ENCODE results near the gene VAC14.

Gene VAC14

DNA sequence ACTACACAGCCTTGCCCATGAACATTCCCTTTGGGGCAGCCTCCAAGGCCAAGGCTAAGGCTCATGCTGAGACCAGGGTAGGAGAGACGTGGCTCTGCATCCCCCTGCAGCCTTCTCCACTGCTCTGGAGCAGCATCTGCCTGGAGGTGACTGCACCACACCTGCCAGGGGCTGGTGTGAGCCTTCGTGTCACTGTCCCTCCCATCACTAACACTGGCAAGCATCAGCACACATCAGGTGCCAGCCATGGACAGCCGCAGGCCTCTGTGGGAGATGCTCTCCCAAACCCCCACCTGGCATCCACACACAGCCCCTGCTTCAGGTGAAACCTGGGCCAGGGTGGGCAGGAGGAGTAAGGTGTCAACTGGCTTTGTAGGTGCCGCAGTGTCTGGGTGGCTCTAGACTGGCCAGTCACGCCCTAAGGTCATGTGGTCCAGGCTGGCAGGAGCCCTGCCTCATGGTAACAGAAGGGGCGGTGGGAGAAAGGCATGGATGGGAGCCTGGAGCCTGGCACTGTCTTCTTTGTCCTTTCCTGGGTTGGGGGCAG lies 97.0 kb downstream of the VAC14 start:
- H3K4me1 ChIP-seq (ENCODE audit: insufficient read depth, insufficient read length): peaks cover 52% of the 10 kb centered on the region
- H3K4me3 ChIP-seq (ENCODE audit: insufficient read length, low read depth): no peak overlapping the region
- no peaks in the 10 kb centered on the region for H3K9me3 ChIP-seq (ENCODE audit: insufficient read depth, low read length)
- H3K27me3 ChIP-seq (ENCODE audit: insufficient read depth, insufficient read length): no peaks in the 10 kb centered on the region
- DNase-seq (ENCODE audit: low read depth, low spot score): no peak
- peak overlapping the region; percentile 16 for H3K9ac ChIP-seq (ENCODE audit: insufficient read length, low read depth)
- H3K36me3 ChIP-seq (ENCODE audit: insufficient read depth, insufficient read length, low read length): peaks cover 19% of the 10 kb centered on the region
- TF ChIP-seq SUZ12 (IDR thresholded peaks at IDR 0.05; ENCODE audit: extremely low read depth, insufficient read depth, insufficient read length) (no peak), YY1 (IDR thresholded peaks at IDR 0.05; ENCODE audit: insufficient read depth, insufficient read length) (no peak), ZNF274 (IDR thresholded peaks at IDR 0.05; ENCODE audit: low read depth, low read length) (no peak)

DNA sequence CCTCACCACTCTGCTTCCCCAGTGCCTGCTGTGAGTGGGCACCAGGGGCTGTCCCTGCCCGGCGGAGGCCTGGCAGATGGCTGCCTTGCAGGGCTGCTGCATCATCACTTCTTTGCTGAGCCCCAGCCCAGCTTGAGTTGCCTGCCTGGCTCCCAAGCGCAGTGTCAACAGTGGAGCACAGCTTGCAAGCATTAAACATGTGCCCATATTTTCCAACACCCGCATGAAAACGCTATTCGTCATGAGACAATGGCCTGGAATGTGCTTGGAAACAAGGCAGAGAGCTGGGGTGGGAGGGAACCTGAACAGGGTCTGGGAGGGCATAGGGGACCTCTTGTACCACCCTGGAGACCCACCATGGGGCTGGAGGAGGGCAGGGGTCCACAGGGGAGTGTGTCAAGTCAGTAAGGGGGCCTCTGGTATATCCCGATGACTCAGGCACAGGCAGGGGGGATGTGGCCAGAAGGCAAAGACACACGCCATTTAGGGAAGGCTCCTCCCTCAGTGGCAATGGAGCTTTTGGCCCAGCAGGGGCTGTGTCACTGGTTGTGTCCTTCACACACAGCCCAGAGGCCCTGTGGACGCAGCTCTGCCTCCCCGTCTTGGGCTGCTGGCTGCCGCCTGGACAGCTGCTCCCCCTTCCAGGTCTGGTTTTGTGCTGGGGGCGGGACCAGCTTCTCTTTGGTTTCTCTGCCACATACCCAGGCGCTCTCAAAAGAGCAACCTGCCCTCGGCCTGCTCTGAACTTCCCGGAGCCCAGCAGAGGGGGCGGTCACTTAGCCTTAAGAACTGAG lies 97.7 kb downstream of the VAC14 start:
- no peaks in the 10 kb centered on the region for H3K9me3 ChIP-seq (ENCODE audit: insufficient read depth, low read length)
- peaks cover 51% of the 10 kb centered on the region for H3K4me1 ChIP-seq (ENCODE audit: insufficient read depth, insufficient read length)
- no peak for TF ChIP-seq ZNF274 (IDR thresholded peaks at IDR 0.05; ENCODE audit: low read depth, low read length)
- TF ChIP-seq SUZ12 (IDR thresholded peaks at IDR 0.05; ENCODE audit: extremely low read depth, insufficient read depth, insufficient read length): no peak
- TF ChIP-seq YY1 (IDR thresholded peaks at IDR 0.05; ENCODE audit: insufficient read depth, insufficient read length): no peak
- peak; percentile 61 for DNase-seq (ENCODE audit: low read depth, low spot score)
- no peak overlapping the region for H3K4me3 ChIP-seq (ENCODE audit: insufficient read length, low read depth)
- H3K9ac ChIP-seq (ENCODE audit: insufficient read length, low read depth): no peak overlapping the region
- H3K27me3 ChIP-seq (ENCODE audit: insufficient read depth, insufficient read length): no peaks in the 10 kb centered on the region
- peaks cover 18% of the 10 kb centered on the region for H3K36me3 ChIP-seq (ENCODE audit: insufficient read depth, insufficient read length, low read length)

DNA sequence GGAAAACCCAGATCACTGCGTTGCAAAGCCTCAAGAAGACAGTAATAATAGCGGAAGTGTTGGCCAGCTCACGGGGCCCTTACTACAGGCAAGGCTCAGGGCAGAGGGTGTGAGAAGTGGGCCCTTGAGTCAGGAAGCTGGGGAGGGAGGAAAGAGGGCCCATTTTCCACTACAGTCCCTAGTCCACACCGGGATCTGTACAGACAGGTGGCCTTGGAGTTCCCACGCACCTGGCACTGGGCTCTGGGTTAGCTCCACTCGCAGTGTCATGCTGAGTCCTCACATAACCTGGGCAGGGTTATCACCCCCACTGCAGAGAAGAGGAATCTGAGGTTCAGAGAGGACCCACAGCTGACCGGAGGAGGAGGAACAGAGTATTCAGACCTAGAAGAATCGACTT lies 98.3 kb downstream of the VAC14 start:
- Histone ChIP-seq H3K4me3 (ENCODE audit: insufficient read length, low read depth) (no peak overlapping the region), H3K9me3 (ENCODE audit: insufficient read depth, low read length) (no peaks in the 10 kb centered on the region), H3K36me3 (ENCODE audit: insufficient read depth, insufficient read length, low read length) (peaks cover 14% of the 10 kb centered on the region), H3K27me3 (ENCODE audit: insufficient read depth, insufficient read length) (no peaks in the 10 kb centered on the region), H3K9ac (ENCODE audit: insufficient read length, low read depth) (no peak overlapping the region), H3K4me1 (ENCODE audit: insufficient read depth, insufficient read length) (peaks cover 57% of the 10 kb centered on the region)
- TF ChIP-seq ZNF274 (IDR thresholded peaks at IDR 0.05; ENCODE audit: low read depth, low read length) (no peak), YY1 (IDR thresholded peaks at IDR 0.05; ENCODE audit: insufficient read depth, insufficient read length) (no peak), SUZ12 (IDR thresholded peaks at IDR 0.05; ENCODE audit: extremely low read depth, insufficient read depth, insufficient read length) (no peak)
- DNase-seq (ENCODE audit: low read depth, low spot score): no peak

DNA sequence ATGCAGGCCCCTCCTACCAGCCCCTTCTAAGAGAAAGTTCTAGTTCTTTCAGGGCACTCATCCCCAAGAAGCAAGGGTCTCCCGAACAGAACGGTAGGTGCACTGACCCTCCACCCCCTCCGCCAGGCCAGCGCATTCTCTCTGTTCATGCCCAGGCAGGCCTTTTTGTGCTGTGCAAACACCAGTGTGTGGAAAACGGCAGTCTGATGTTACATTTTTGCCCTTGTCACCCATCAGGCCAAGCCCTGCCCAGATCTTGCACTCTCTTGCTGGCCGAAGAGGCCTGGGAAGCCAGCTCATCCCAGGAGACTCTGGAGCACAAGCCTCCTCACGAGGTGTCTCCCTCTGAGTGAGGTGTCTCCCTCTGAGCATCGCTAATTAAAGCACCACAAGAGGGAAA lies 99.0 kb downstream of the VAC14 start:
- no peak for DNase-seq (ENCODE audit: low read depth, low spot score)
- Histone ChIP-seq H3K9me3 (ENCODE audit: insufficient read depth, low read length) (no peaks in the 10 kb centered on the region), H3K4me1 (ENCODE audit: insufficient read depth, insufficient read length) (peaks cover 60% of the 10 kb centered on the region), H3K9ac (ENCODE audit: insufficient read length, low read depth) (no peak overlapping the region), H3K4me3 (ENCODE audit: insufficient read length, low read depth) (no peak overlapping the region), H3K36me3 (ENCODE audit: insufficient read depth, insufficient read length, low read length) (peaks cover 14% of the 10 kb centered on the region), H3K27me3 (ENCODE audit: insufficient read depth, insufficient read length) (no peaks in the 10 kb centered on the region)
- no peak for TF ChIP-seq SUZ12 (IDR thresholded peaks at IDR 0.05; ENCODE audit: extremely low read depth, insufficient read depth, insufficient read length)
- TF ChIP-seq ZNF274 (IDR thresholded peaks at IDR 0.05; ENCODE audit: low read depth, low read length): no peak
- TF ChIP-seq YY1 (IDR thresholded peaks at IDR 0.05; ENCODE audit: insufficient read depth, insufficient read length): no peak

DNA sequence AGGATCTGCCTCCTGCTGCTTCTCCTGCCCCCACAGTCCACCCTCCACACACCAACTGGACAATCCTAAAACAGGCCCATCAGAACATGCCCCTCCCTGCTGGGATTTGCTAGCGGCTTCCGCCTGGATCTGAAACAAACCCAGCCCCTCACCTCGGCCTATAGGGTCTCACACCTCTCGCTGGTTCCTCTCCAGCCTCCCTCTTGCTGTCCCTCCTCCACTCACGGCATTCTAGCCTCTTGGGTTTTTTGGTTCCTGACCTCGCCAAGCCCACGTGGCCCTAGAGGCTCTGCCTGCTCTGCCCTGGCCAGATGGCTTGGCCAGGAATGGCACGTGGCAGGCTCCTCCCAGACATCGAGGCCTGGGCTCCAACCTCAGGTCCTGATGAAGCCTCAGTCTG lies 99.4 kb downstream of the VAC14 start:
- TF ChIP-seq YY1 (IDR thresholded peaks at IDR 0.05; ENCODE audit: insufficient read depth, insufficient read length): no peak
- TF ChIP-seq ZNF274 (IDR thresholded peaks at IDR 0.05; ENCODE audit: low read depth, low read length): no peak
- no peak for TF ChIP-seq SUZ12 (IDR thresholded peaks at IDR 0.05; ENCODE audit: extremely low read depth, insufficient read depth, insufficient read length)
- no peak for DNase-seq (ENCODE audit: low read depth, low spot score)
- Histone ChIP-seq H3K27me3 (ENCODE audit: insufficient read depth, insufficient read length) (no peaks in the 10 kb centered on the region), H3K4me1 (ENCODE audit: insufficient read depth, insufficient read length) (peaks cover 64% of the 10 kb centered on the region), H3K9ac (ENCODE audit: insufficient read length, low read depth) (no peak overlapping the region), H3K9me3 (ENCODE audit: insufficient read depth, low read length) (no peaks in the 10 kb centered on the region), H3K36me3 (ENCODE audit: insufficient read depth, insufficient read length, low read length) (peaks cover 14% of the 10 kb centered on the region), H3K4me3 (ENCODE audit: insufficient read length, low read depth) (no peak overlapping the region)

DNA sequence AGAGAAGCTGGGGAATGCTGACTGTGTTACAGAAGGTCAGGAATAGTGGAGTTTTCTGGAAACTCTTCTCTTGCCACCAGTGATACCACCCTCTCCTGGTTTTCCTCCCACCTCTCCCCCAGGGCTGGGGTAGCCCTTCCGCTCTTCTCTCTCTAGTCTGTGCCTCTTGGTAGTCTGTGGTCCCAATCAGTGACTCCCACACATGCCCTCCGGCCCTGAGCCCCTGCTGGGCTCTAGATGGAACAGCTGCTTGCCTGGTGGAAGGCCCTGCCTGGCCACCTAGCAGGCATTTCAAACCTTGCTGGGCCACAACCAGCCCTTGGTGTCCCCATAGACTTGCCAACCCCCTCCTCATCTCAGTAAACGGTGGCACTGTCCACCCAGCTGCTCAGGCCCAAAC lies 99.9 kb downstream of the VAC14 start:
- H3K4me1 ChIP-seq (ENCODE audit: insufficient read depth, insufficient read length): peaks cover 67% of the 10 kb centered on the region
- no peak for DNase-seq (ENCODE audit: low read depth, low spot score)
- no peak overlapping the region for H3K4me3 ChIP-seq (ENCODE audit: insufficient read length, low read depth)
- no peak for TF ChIP-seq SUZ12 (IDR thresholded peaks at IDR 0.05; ENCODE audit: extremely low read depth, insufficient read depth, insufficient read length)
- TF ChIP-seq ZNF274 (IDR thresholded peaks at IDR 0.05; ENCODE audit: low read depth, low read length): no peak
- TF ChIP-seq YY1 (IDR thresholded peaks at IDR 0.05; ENCODE audit: insufficient read depth, insufficient read length): no peak
- no peak overlapping the region for H3K9ac ChIP-seq (ENCODE audit: insufficient read length, low read depth)
- no peaks in the 10 kb centered on the region for H3K9me3 ChIP-seq (ENCODE audit: insufficient read depth, low read length)
- peaks cover 13% of the 10 kb centered on the region for H3K36me3 ChIP-seq (ENCODE audit: insufficient read depth, insufficient read length, low read length)
- H3K27me3 ChIP-seq (ENCODE audit: insufficient read depth, insufficient read length): no peaks in the 10 kb centered on the region
